H9 (cell line): ENCODE data around the gene SRPX2. TPM values are rescaled to one million over a fixed set of nuclear protein-coding genes. Genes with fewer than 3 reads are reported as not detected.

Experiments
- DNase-seq: peaks from one replicate; pipeline ENCODE4 v3.0.0-alpha.2; 2017
- H2AFZ ChIP-seq: one replicate; pipeline ENCODE4 v1.6.1; 2013; ENCODE audit warnings: mild to moderate bottlenecking, low read length, control low read depth, moderate library complexity
- H2AK5ac ChIP-seq: 2 replicates; pipeline ENCODE4 v1.6.1; 2013; ENCODE audit warnings: low read length, control low read depth, mixed read lengths; ENCODE audit not compliant: insufficient read length
- H2BK120ac ChIP-seq: one replicate; pipeline ENCODE4 v1.6.1; 2013; ENCODE audit warnings: low read depth, mild to moderate bottlenecking, low read length, control low read depth, inconsistent platforms; ENCODE audit not compliant: poor library complexity, severe bottlenecking
- H2BK12ac ChIP-seq: 2 replicates; pipeline ENCODE4 v1.6.1; 2013; ENCODE audit warnings: low read length, control low read depth, mixed read lengths, low read depth; ENCODE audit not compliant: insufficient read length
- H2BK15ac ChIP-seq: 2 replicates; pipeline ENCODE4 v1.6.1; 2013; ENCODE audit warnings: low read depth, low read length, control low read depth
- H2BK20ac ChIP-seq: one replicate; pipeline ENCODE4 v1.6.1; 2013; ENCODE audit warnings: low read depth, mild to moderate bottlenecking, low read length, control low read depth, inconsistent platforms; ENCODE audit not compliant: poor library complexity, severe bottlenecking
- H2BK5ac ChIP-seq: 2 replicates; pipeline ENCODE4 v1.6.1; 2013; ENCODE audit warnings: low read length, control low read depth, mixed read lengths; ENCODE audit not compliant: insufficient read length
- H3K14ac ChIP-seq: 2 replicates; pipeline ENCODE4 v1.6.1; 2013; ENCODE audit warnings: low read length, control low read depth; ENCODE audit not compliant: insufficient read depth
- H3K18ac ChIP-seq: 2 replicates; pipeline ENCODE4 v1.6.1; 2013; ENCODE audit warnings: low read depth, mild to moderate bottlenecking, mixed read lengths, low read length, control low read depth; ENCODE audit not compliant: insufficient read length
- H3K23ac ChIP-seq: 2 replicates; pipeline ENCODE4 v1.6.1; 2013; ENCODE audit warnings: low read length, control low read depth, mixed read lengths, low read depth; ENCODE audit not compliant: insufficient read length
- H3K23me2 ChIP-seq: 2 replicates; pipeline ENCODE4 v1.6.1; 2013; ENCODE audit warnings: low read depth, mild to moderate bottlenecking, mixed read lengths, low read length, control low read depth; ENCODE audit not compliant: insufficient read length, poor library complexity, severe bottlenecking
- H3K27ac ChIP-seq: 2 replicates; pipeline ENCODE4 v1.5.1; 2013; ENCODE audit warnings: low read length, control low read depth, mixed read lengths, low read depth; ENCODE audit not compliant: insufficient read length
- H3K27me3 ChIP-seq: 2 replicates; pipeline ENCODE4 v1.6.1; 2013; ENCODE audit warnings: low read length, control low read depth, inconsistent platforms; ENCODE audit not compliant: insufficient read depth
- H3K4ac ChIP-seq: 2 replicates; pipeline ENCODE4 v1.6.1; 2013; ENCODE audit warnings: low read depth, mild to moderate bottlenecking, control low read depth, inconsistent platforms, low read length, moderate library complexity
- H3K4me1 ChIP-seq: 2 replicates; pipeline ENCODE4 v1.6.1; 2013; ENCODE audit warnings: low read length, control low read depth, inconsistent platforms; ENCODE audit not compliant: insufficient read depth
- H3K4me2 ChIP-seq: 2 replicates; pipeline ENCODE4 v1.6.1; 2013; ENCODE audit warnings: low read length, control low read depth, mixed read lengths; ENCODE audit not compliant: insufficient read length, insufficient read depth
- H3K56ac ChIP-seq: 2 replicates; pipeline ENCODE4 v1.6.1; 2013; ENCODE audit warnings: low read depth, mild to moderate bottlenecking, mixed read lengths, low read length, control low read depth; ENCODE audit not compliant: insufficient read length
- H3K79me1 ChIP-seq: 2 replicates; pipeline ENCODE4 v1.6.1; 2013; ENCODE audit warnings: low read depth, mild to moderate bottlenecking, moderate library complexity, low read length, control low read depth, inconsistent platforms; ENCODE audit not compliant: insufficient read depth, poor library complexity, severe bottlenecking
- H3K79me2 ChIP-seq: 2 replicates; pipeline ENCODE4 v1.6.1; 2013; ENCODE audit warnings: low read length, control low read depth, inconsistent platforms; ENCODE audit not compliant: insufficient read depth
- H3K9ac ChIP-seq: 2 replicates; pipeline ENCODE4 v1.6.1; 2013; ENCODE audit warnings: low read length, control low read depth, mixed read lengths; ENCODE audit not compliant: insufficient read length; ENCODE audit errors: extremely low read depth
- H3K9me3 ChIP-seq: one replicate; pipeline ENCODE4 v1.6.1; 2013; ENCODE audit warnings: low read depth, low read length, inconsistent platforms; ENCODE audit not compliant: control insufficient read depth
- H3T11ph ChIP-seq: one replicate; pipeline ENCODE4 v1.6.1; 2013; ENCODE audit warnings: mild to moderate bottlenecking, low read length, control low read depth, inconsistent platforms
- H4K20me1 ChIP-seq: one replicate; pipeline ENCODE4 v1.6.1; 2013; ENCODE audit not compliant: control insufficient read depth, insufficient read length, insufficient read depth
- H4K5ac ChIP-seq: 2 replicates; pipeline ENCODE4 v1.6.1; 2013; ENCODE audit warnings: low read depth, mild to moderate bottlenecking, mixed read lengths, low read length, control low read depth; ENCODE audit not compliant: insufficient read length
- H4K8ac ChIP-seq: replicated peaks from 2 replicates; pipeline ENCODE4 v1.6.1; 2013; ENCODE audit warnings: low read length, control low read depth, mixed read lengths, low read depth; ENCODE audit not compliant: insufficient read length
- H4K91ac ChIP-seq: 2 replicates; pipeline ENCODE4 v1.6.1; 2013; ENCODE audit warnings: low read depth, mild to moderate bottlenecking, moderate library complexity, mixed read lengths, low read length, control low read depth; ENCODE audit not compliant: insufficient read length
- H3K27ac Mint-ChIP-seq, 3 experiments: 2 replicates in 2 of 3; 3 replicates in 1 of 3; pipeline ENCODE4 v1.8.0; 2020 to 2021; ENCODE audit warnings: mixed read lengths in 3 of 3, mild to moderate bottlenecking in 1 of 3, moderate library complexity in 1 of 3
- H3K27me3 Mint-ChIP-seq: 2 replicates; pipeline ENCODE4 v1.8.0; 2021; ENCODE audit warnings: low read depth, mild to moderate bottlenecking, moderate library complexity, mixed read lengths
- H3K36me3 Mint-ChIP-seq, 3 experiments: 2 replicates in 2 of 3; 3 replicates in 1 of 3; pipeline ENCODE4 v1.8.0; 2020 to 2021; ENCODE audit warnings: low read depth in 3 of 3, mixed read lengths in 3 of 3; ENCODE audit not compliant: insufficient read depth in 1 of 3
- H3K4me1 Mint-ChIP-seq, 2 experiments: 2 replicates each; pipeline ENCODE4 v1.8.0; 2020; ENCODE audit warnings: mixed read lengths in 2 of 2
- H3K4me3 Mint-ChIP-seq, 2 experiments: 2 replicates in 1 of 2; 3 replicates in 1 of 2; pipeline ENCODE4 v1.8.0; 2020 to 2021; ENCODE audit warnings: mild to moderate bottlenecking in 2 of 2, mixed read lengths in 2 of 2, moderate library complexity in 1 of 2
- H3K9me3 Mint-ChIP-seq, 2 experiments: 2 replicates in 1 of 2; 3 replicates in 1 of 2; pipeline ENCODE4 v1.8.0; 2020; ENCODE audit warnings: mild to moderate bottlenecking in 2 of 2, mixed read lengths in 2 of 2, moderate library complexity in 1 of 2
- CTCF ChIP-seq: fragments of 200-600 bp; sonication (generic); conservative IDR thresholded peaks from 3 replicates; pipeline ENCODE4 v1.8.0; 2021; ENCODE audit warnings: antibody characterized with exemption, mild to moderate bottlenecking
- WGBS: extraction: QIAGEN DNeasy Blood & Tissue Kit; methylation state at CpG from one replicate; pipeline ENCODE4 v1.1.7; 2013; ENCODE audit warnings: missing lambda C conversion rate, low lambda C conversion rate, mixed read lengths; ENCODE audit not compliant: insufficient read length; ENCODE audit errors: extremely low coverage; 5-methylcytosine and 5-hydroxymethylcytosine counted together
- total RNA-seq: library from RNA; stranded (reverse); gene quantifications from 2 replicates; pipeline ENCODE4 v1.2.1, GENCODE V29; 2021

SRPX2 gene
- total RNA-seq, 1 experiment from 2014 or later = not detected

GRCh38 chrX:100672966-100673365 lies 29.0 kb downstream of the SRPX2 start:
- Histone ChIP-seq H3K14ac (no peak overlapping the region), H2AFZ (no peak overlapping the region), H3K79me2 (no peaks in the 10 kb centered on the region), H3K18ac (no peak overlapping the region), H3K79me1 (no peaks in the 10 kb centered on the region), H3T11ph (no peak overlapping the region), H3K4me1 (no peaks in the 10 kb centered on the region), H3K4me2 (no peak overlapping the region), H3K27me3 (no peaks in the 10 kb centered on the region), H3K27ac (no peak overlapping the region), H2BK15ac (no peak overlapping the region), H4K91ac (no peak overlapping the region), H3K23ac (no peak overlapping the region), H2AK5ac (no peak overlapping the region), H4K5ac (no peak overlapping the region), H3K9ac (no peak overlapping the region), H2BK120ac (no peak overlapping the region), H2BK20ac (no peak overlapping the region), H3K4ac (no peak overlapping the region), H2BK5ac (no peak overlapping the region), H2BK12ac (no peak overlapping the region), H3K9me3 (peaks cover 5% of the 10 kb centered on the region), H4K8ac (no peak overlapping the region), H3K56ac (no peak overlapping the region), H4K20me1 (no peaks in the 10 kb centered on the region), H3K23me2 (no peaks in the 10 kb centered on the region)
- Mint-ChIP-seq H3K4me3 (no peak overlapping the region), H3K36me3 (peaks cover 0 to 2% (median 0%) of the 10 kb centered on the region in 3 experiments; a peak in 2 of 7 replicates), H3K4me1 (peaks cover 0 to 2% of the 10 kb centered on the region in 2 experiments; a peak in 1 of 4 replicates), H3K27me3 (peaks cover 5% of the 10 kb centered on the region), H3K27ac (no peak overlapping the region), H3K9me3 (peaks cover 5 to 66% of the 10 kb centered on the region in 2 experiments; a peak in 3 of 5 replicates)
- no CpG with 5 or more reads among the region's 3 CpGs for WGBS
- no peak for TF ChIP-seq CTCF
- DNase-seq = no peak
